Activated T-cell treated with anti-CD3 and anti-CD28 coated beads, Interleukin-2, amount 50 U/mL, for 24 hours (primary cell): ENCODE data around the gene PHF14.

Experiments
- DNase-seq: peaks from one replicate; pipeline ENCODE4 v3.0.0-alpha.2; 2020
- H3K27ac Mint-ChIP-seq: 2 replicates; pipeline ENCODE4 v1.8.0; 2020; ENCODE audit warnings: mild to moderate bottlenecking, mixed read lengths
- H3K27me3 Mint-ChIP-seq: 2 replicates; pipeline ENCODE4 v1.8.0; 2020; ENCODE audit warnings: mixed read lengths
- H3K36me3 Mint-ChIP-seq: 2 replicates; pipeline ENCODE4 v1.8.0; 2020; ENCODE audit warnings: low read depth, mixed read lengths
- H3K4me1 Mint-ChIP-seq: 2 replicates; pipeline ENCODE4 v1.8.0; 2020; ENCODE audit warnings: low read depth, mixed read lengths
- H3K4me3 Mint-ChIP-seq: 2 replicates; pipeline ENCODE4 v1.8.0; 2020; ENCODE audit warnings: mild to moderate bottlenecking, moderate library complexity, mixed read lengths
- H3K9me3 Mint-ChIP-seq: 2 replicates; pipeline ENCODE4 v1.8.0; 2020; ENCODE audit warnings: mixed read lengths

PHF14 gene

DNA sequence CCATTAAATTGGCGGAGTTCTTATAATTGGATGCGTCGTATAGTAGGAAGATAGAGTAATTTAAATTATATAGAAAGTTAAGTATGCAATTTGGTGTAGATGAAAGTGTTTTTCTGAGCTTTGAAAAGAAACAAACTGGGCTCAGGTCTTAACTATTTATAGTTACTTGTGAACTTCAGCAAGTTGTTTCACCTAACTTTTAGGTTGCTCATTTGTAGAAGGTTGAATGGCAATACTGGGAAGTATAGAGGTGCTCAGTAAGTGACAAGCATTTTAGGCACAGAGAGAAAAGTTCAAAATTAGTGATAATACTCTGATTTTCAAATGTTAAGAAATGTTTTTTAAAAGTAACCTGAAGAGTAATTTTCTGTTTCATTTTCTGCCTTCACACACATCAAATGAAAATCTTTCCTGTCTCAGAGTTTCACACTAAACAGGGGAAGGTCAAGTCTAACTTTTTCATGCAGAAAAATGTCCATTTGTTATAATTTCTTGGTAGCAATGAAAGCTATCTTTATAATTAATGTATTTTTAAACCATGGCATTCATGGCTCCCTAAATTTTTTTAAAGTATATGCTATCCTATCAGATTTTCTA is 146.5 kb downstream of the PHF14 start:
- peak overlapping the region; percentile 37 for H3K27ac Mint-ChIP-seq
- DNase-seq = no peak
- H3K9me3 Mint-ChIP-seq = no peaks in the 10 kb centered on the region
- H3K36me3 Mint-ChIP-seq = peaks cover 46% of the 10 kb centered on the region
- H3K4me3 Mint-ChIP-seq = no peak overlapping the region
- H3K27me3 Mint-ChIP-seq = no peaks in the 10 kb centered on the region
- peaks cover 18% of the 10 kb centered on the region for H3K4me1 Mint-ChIP-seq

GRCh38 chr7:11120675-11121220 is 147.1 kb downstream of the PHF14 start:
- Mint-ChIP-seq H3K4me3 (no peak overlapping the region), H3K27me3 (no peaks in the 10 kb centered on the region), H3K4me1 (peaks cover 18% of the 10 kb centered on the region), H3K9me3 (no peaks in the 10 kb centered on the region), H3K27ac (no peak overlapping the region), H3K36me3 (peaks cover 45% of the 10 kb centered on the region)
- no peak for DNase-seq

- DNase-seq = no peak
- H3K4me3 Mint-ChIP-seq = no peak overlapping the region
- H3K36me3 Mint-ChIP-seq = peaks cover 42% of the 10 kb centered on the region
- no peak overlapping the region for H3K27ac Mint-ChIP-seq
- H3K9me3 Mint-ChIP-seq = no peaks in the 10 kb centered on the region
- H3K4me1 Mint-ChIP-seq = peaks cover 39% of the 10 kb centered on the region
- H3K27me3 Mint-ChIP-seq = no peaks in the 10 kb centered on the region
Measured at GRCh38 chr7:11124856-11125559, 151.3 kb downstream of the PHF14 start.

DNA sequence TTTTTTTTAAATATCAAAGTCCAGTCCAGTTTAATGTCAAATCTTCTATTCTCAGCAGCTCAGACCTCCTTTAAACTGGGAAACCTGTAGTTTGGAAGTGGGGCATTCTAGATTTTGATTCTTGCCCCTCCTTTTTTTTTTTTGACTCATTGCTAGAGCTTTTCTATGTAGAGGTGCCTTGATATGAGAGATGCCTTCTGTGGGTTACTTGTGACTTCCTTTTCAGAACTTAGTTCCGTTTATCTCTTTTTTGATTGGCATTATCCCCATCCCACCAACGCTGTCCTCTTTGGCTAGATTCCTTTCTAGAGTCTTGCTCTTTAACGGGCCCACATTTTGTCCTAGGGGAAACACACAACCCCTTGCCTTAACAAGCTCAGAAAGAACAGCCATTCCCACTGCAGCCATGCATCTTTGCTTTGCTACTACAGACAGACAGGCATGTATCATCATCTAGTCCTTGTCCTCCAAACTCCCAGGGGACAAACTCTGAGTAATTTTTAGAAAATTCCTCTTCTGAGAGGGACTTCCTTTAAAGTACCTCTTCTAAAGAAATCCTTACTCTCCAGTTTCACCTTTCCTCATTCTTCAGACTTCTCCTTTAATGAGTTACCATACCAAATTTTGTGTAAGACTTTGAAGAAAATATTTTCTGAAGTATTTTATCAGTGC is 153.6 kb downstream of the PHF14 start:
- DNase-seq = no peak
- no peaks in the 10 kb centered on the region for H3K27me3 Mint-ChIP-seq
- no peaks in the 10 kb centered on the region for H3K9me3 Mint-ChIP-seq
- H3K4me1 Mint-ChIP-seq = peaks cover 31% of the 10 kb centered on the region
- H3K27ac Mint-ChIP-seq = peak overlapping the region; percentile 42
- peaks cover 46% of the 10 kb centered on the region for H3K36me3 Mint-ChIP-seq
- no peak overlapping the region for H3K4me3 Mint-ChIP-seq

- Mint-ChIP-seq H3K4me3 (no peak overlapping the region), H3K9me3 (no peaks in the 10 kb centered on the region), H3K27me3 (no peaks in the 10 kb centered on the region), H3K4me1 (peaks cover 32% of the 10 kb centered on the region), H3K36me3 (peaks cover 49% of the 10 kb centered on the region), H3K27ac (peak overlapping the region; percentile 28)
- no peak for DNase-seq
Measured at GRCh38 chr7:11127988-11128387, 154.3 kb downstream of the PHF14 start.

DNA sequence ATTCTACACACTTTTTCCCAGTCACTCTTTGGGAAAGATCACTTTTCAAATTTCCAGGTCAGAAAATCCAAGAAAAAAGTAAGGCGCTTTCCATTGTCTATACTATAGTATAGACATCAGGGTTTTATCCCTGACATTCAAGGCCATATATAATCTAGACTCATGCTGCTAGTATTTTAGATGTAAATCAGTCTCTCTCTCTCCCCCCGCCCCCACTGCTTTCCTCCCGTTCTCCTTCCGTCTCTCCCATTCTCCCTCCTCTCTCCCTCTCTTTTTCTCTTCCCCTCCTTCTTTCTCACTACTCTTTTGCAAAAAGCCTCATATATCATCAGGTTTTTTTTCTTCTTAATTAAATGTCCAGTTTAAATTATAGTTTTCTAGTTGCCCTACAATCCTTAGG is 154.8 kb downstream of the PHF14 start:
- Mint-ChIP-seq H3K4me1 (peaks cover 32% of the 10 kb centered on the region), H3K27me3 (no peaks in the 10 kb centered on the region), H3K27ac (peak overlapping the region; percentile 28), H3K9me3 (no peaks in the 10 kb centered on the region), H3K4me3 (no peak overlapping the region), H3K36me3 (peaks cover 51% of the 10 kb centered on the region)
- DNase-seq = no peak

GRCh38 chr7:11130012-11130411 is 156.3 kb downstream of the PHF14 start:
- no peak for DNase-seq
- Mint-ChIP-seq H3K36me3 (peaks cover 60% of the 10 kb centered on the region), H3K27me3 (no peaks in the 10 kb centered on the region), H3K9me3 (no peaks in the 10 kb centered on the region), H3K4me3 (no peak overlapping the region), H3K27ac (no peak overlapping the region), H3K4me1 (peaks cover 30% of the 10 kb centered on the region)

DNA sequence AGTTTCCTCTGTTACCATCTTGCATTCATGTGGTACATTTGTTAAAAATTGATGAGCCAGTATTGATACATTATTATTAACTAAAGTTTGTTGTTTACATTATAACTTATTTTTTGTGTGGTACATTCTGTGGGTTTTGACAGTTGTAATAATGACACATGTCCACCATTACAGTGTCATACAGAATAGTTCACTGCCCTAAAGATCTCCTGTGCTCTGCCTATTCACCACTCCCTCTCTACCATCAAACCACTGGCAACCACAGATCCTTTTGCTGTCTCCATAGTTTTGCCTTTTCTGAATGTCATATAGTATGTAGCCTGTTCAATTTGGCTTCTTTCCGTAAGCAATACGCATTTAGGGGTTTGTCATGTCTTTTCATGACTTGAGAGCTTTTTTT is 156.9 kb downstream of the PHF14 start:
- Mint-ChIP-seq H3K4me1 (peaks cover 30% of the 10 kb centered on the region), H3K4me3 (no peak overlapping the region), H3K27ac (no peak overlapping the region), H3K27me3 (no peaks in the 10 kb centered on the region), H3K9me3 (no peaks in the 10 kb centered on the region), H3K36me3 (peaks cover 61% of the 10 kb centered on the region)
- no peak for DNase-seq

DNA sequence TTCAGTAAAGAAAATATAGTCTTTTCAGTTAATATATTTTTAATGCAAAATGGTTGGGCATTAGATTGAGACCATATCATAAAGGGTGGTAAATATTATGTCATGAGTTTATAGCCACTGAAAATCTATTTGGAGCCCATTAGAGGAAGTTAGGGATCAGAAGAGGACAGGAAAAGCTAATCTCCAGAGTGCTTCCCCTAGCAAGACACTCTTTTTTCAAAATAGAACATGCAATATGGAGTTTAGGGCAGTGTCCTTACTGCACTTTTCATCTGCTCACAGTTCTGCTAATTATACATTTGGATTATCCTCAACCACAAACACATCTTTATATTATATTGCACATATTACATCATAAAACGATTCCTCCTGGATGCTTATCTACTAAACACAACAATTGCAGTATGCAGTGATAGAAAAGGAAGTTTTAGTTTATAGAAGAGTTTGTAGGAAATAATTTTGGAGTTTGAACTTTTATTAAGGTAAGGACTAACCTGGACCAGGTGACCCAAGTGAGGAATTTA is 159.8 kb downstream of the PHF14 start:
- H3K4me1 Mint-ChIP-seq = peaks cover 10% of the 10 kb centered on the region

DNA sequence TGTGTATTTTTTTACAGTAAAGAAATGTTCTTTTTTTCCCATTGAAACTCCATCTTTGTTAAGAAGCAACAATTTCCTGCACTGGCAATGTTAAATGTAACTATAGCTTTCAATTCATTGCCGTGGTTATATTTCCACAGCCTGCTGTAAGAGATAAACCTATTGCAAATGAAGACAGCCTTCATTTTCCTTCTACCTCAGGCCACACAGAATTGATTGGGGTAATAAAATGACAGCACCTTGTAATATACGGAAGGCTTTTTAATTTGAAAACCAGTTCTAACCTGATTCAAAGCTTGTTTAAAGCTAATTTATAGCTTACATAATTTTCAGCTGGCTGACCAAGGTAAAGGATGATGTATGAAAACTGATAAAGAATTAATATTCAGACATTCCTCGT is 161.9 kb downstream of the PHF14 start:
- Mint-ChIP-seq H3K9me3 (no peaks in the 10 kb centered on the region), H3K4me1 (peaks cover 4% of the 10 kb centered on the region), H3K27me3 (no peaks in the 10 kb centered on the region), H3K27ac (no peak overlapping the region), H3K36me3 (peaks cover 46% of the 10 kb centered on the region), H3K4me3 (no peak overlapping the region)
- DNase-seq = no peak

More for the DNA sequence above, 159.8 kb downstream of the PHF14 start:
- H3K36me3 Mint-ChIP-seq = peaks cover 53% of the 10 kb centered on the region
- H3K27me3 Mint-ChIP-seq = no peaks in the 10 kb centered on the region
- no peak overlapping the region for H3K27ac Mint-ChIP-seq
- no peak for DNase-seq
- H3K9me3 Mint-ChIP-seq = no peaks in the 10 kb centered on the region
- H3K4me3 Mint-ChIP-seq = no peak overlapping the region

DNA sequence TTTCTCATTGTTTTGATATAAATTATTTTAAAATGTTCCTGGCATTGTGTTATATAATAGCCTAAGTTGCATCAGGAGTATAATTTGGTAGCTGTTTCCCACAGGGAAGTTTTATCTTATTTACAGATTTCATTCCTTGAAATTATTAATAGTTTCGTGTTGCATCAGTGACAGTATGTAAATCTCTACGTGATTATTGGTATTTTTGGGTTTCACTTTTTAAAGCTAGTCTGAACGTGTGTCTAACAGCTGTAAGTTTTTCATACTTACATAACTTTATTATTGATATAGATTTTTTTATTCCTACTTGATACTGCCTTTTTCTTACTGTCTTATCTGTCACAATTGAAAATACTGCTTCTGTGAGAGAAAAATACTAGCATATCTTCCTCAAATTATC is 167.9 kb downstream of the PHF14 start:
- no peaks in the 10 kb centered on the region for H3K4me1 Mint-ChIP-seq
- no peak overlapping the region for H3K4me3 Mint-ChIP-seq
- H3K9me3 Mint-ChIP-seq = no peaks in the 10 kb centered on the region

GRCh38 chr7:11153694-11154093 is 180.0 kb downstream of the PHF14 start:
- no peaks in the 10 kb centered on the region for H3K27me3 Mint-ChIP-seq
- no peaks in the 10 kb centered on the region for H3K9me3 Mint-ChIP-seq
- DNase-seq = no peak
- H3K27ac Mint-ChIP-seq = no peak overlapping the region
- H3K4me1 Mint-ChIP-seq = no peaks in the 10 kb centered on the region
- no peak overlapping the region for H3K4me3 Mint-ChIP-seq
- H3K36me3 Mint-ChIP-seq = peaks cover 11% of the 10 kb centered on the region

More for the DNA sequence above, 167.9 kb downstream of the PHF14 start:
- H3K36me3 Mint-ChIP-seq = peaks cover 30% of the 10 kb centered on the region
- H3K27me3 Mint-ChIP-seq = no peaks in the 10 kb centered on the region
- DNase-seq = no peak
- no peak overlapping the region for H3K27ac Mint-ChIP-seq

GRCh38 chr7:11155883-11156282 is 182.2 kb downstream of the PHF14 start:
- H3K4me1 Mint-ChIP-seq = no peaks in the 10 kb centered on the region
- DNase-seq = no peak

DNA sequence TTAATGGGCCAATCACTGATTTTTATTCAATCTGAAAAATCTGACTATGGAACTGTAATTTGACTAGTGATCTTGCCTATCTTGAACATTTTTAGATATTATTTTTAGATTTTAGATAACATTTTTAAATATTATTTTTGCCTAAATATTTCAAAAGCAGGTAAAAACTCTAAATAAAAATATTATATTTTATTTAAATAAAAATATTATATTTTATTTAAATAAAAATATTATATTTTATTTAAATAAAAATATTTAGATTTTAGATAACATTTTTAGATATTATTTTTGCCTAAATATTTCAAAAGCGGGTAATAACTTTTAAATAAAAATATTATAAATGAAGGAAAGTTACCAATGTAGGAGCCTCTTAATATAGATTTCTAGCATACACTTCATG is 187.8 kb downstream of the PHF14 start:
- no peak overlapping the region for H3K4me3 Mint-ChIP-seq
- no peak for DNase-seq
- H3K9me3 Mint-ChIP-seq = no peaks in the 10 kb centered on the region
- peaks cover 18% of the 10 kb centered on the region for H3K36me3 Mint-ChIP-seq
- no peaks in the 10 kb centered on the region for H3K27me3 Mint-ChIP-seq
- no peaks in the 10 kb centered on the region for H3K4me1 Mint-ChIP-seq
- no peak overlapping the region for H3K27ac Mint-ChIP-seq

More at GRCh38 chr7:11155883-11156282, 182.2 kb downstream of the PHF14 start:
- Mint-ChIP-seq H3K27ac (no peak overlapping the region), H3K27me3 (no peaks in the 10 kb centered on the region), H3K9me3 (no peaks in the 10 kb centered on the region), H3K4me3 (no peak overlapping the region), H3K36me3 (peaks cover 8% of the 10 kb centered on the region)

DNA sequence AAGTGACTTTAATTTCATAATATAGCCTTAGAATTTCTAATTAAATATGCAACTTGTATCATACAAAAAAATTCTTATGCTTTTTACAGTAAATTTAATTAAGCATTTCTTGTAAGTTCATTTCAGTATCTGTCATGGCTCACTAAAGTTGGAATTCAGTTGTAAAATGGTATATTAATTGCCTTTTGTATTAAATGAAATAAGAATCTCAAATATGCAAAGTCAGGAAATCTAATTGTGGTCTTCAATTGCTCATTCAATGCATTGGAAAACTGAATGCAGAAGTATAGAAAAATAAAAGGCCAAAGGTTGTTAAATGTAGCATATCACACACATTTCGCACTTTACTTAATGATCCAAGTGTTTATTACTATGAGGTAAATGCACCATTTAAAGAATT is 189.5 kb downstream of the PHF14 start:
- no peaks in the 10 kb centered on the region for H3K27me3 Mint-ChIP-seq
- no peak overlapping the region for H3K27ac Mint-ChIP-seq
- no peaks in the 10 kb centered on the region for H3K9me3 Mint-ChIP-seq
- no peaks in the 10 kb centered on the region for H3K4me1 Mint-ChIP-seq
- no peak overlapping the region for H3K4me3 Mint-ChIP-seq
- DNase-seq = no peak
- peaks cover 15% of the 10 kb centered on the region for H3K36me3 Mint-ChIP-seq
